H1 (cell line): ENCODE measurements around the gene KDR. TPM values are rescaled to one million over a fixed set of nuclear protein-coding genes. Genes with fewer than 3 reads are reported as not detected.

Source experiments
- CTCF ChIA-PET: fragments of 300-600 bp; sonication (Branson Sonifier 250); formaldehyde crosslinking; loops from one replicate; lab custom pipeline; 2021; ENCODE audit not compliant: partially characterized antibody; lab: Charles Lee
- POLR2A ChIA-PET: fragments of 300-600 bp; sonication (Branson Sonifier 250); formaldehyde crosslinking; loops from one replicate; lab custom pipeline; 2021; ENCODE audit warnings: inconsistent platforms; ENCODE audit not compliant: partially characterized antibody; lab: Charles Lee
- DNase-seq, 2 experiments: peaks; one replicate each; pipeline versions ENCODE4 v3.0.0 to v3.0.0-alpha.2; 2010 to 2022; ENCODE audit warnings: low spot score in 2 of 2, low read depth in 1 of 2, mixed read lengths in 1 of 2
- FAIRE-seq: peaks from 2 replicates; lab custom pipeline; 2011; peaks lifted over from hg19 to GRCh38; lab: Jason Lieb, UNC
- H2AFZ ChIP-seq: 2 replicates; pipeline ENCODE4 v1.8.1; 2012; ENCODE audit warnings: low read length, inconsistent platforms
- H2AK5ac ChIP-seq: 2 replicates; pipeline ENCODE4 v1.6.1; 2013; ENCODE audit warnings: low read depth, low read length
- H2BK120ac ChIP-seq: replicated peaks from 2 replicates; pipeline ENCODE3; 2013; ENCODE audit warnings: low read depth, low read length, inconsistent platforms
- H2BK12ac ChIP-seq: 2 replicates; pipeline ENCODE4 v1.6.1; 2013; ENCODE audit warnings: low read depth, low read length
- H2BK15ac ChIP-seq: 2 replicates; pipeline ENCODE4 v1.6.1; 2013; ENCODE audit warnings: low read length
- H2BK20ac ChIP-seq: 2 replicates; pipeline ENCODE4 v1.6.1; 2013; ENCODE audit warnings: low read length
- H2BK5ac ChIP-seq: 2 replicates; pipeline ENCODE4 v1.6.1; 2013; ENCODE audit warnings: low read depth, low read length
- H3K14ac ChIP-seq: 2 replicates; pipeline ENCODE4 v1.6.1; 2013; ENCODE audit warnings: inconsistent platforms; ENCODE audit not compliant: insufficient read length
- H3K18ac ChIP-seq: 2 replicates; pipeline ENCODE4 v1.6.1; 2013; ENCODE audit warnings: low read length; ENCODE audit errors: extremely low read depth
- H3K23ac ChIP-seq: 2 replicates; pipeline ENCODE4 v1.6.1; 2013; ENCODE audit warnings: inconsistent platforms; ENCODE audit not compliant: insufficient read length
- H3K23me2 ChIP-seq: 2 replicates; pipeline ENCODE4 v1.6.1; 2013; ENCODE audit warnings: low read depth, low read length
- H3K27ac ChIP-seq: 2 replicates; pipeline ENCODE4 v1.6.1; 2011; ENCODE audit warnings: low read depth, low read length, inconsistent platforms
- H3K27me3 ChIP-seq, 4 experiments: replicated peaks in 1 of 4; 1 replicate in 1 of 4; 2 replicates in 3 of 4; pipeline versions ENCODE4 v1.6.1 to v1.8.1; 2011 to 2013; ENCODE audit warnings: low read length in 3 of 4, mild to moderate bottlenecking in 3 of 4, inconsistent platforms in 2 of 4, mixed read lengths in 2 of 4, moderate library complexity in 1 of 4; ENCODE audit not compliant: control insufficient read depth in 3 of 4, insufficient read depth in 3 of 4; ENCODE audit errors: extremely low read depth in 1 of 4
- H3K36me3 ChIP-seq, 4 experiments: 2 replicates each; pipeline versions ENCODE4 v1.6.1 to v1.8.1; 2011 to 2013; ENCODE audit warnings: mild to moderate bottlenecking in 4 of 4, low read length in 3 of 4, moderate library complexity in 2 of 4, control low read depth in 1 of 4, inconsistent platforms in 1 of 4; ENCODE audit not compliant: insufficient read depth in 4 of 4, control insufficient read depth in 2 of 4
- H3K4ac ChIP-seq: replicated peaks from 2 replicates; pipeline ENCODE3; 2013; ENCODE audit warnings: low read length, low read depth, mixed read lengths, inconsistent platforms; ENCODE audit not compliant: insufficient read length
- H3K4me1 ChIP-seq, 4 experiments: replicated peaks in 1 of 4; 1 replicate in 1 of 4; 2 replicates in 3 of 4; pipeline versions ENCODE4 v1.6.1 to v1.8.1; 2011 to 2013; ENCODE audit warnings: low read length in 3 of 4, inconsistent platforms in 2 of 4, mixed read lengths in 1 of 4; ENCODE audit not compliant: insufficient read depth in 4 of 4, control insufficient read depth in 3 of 4
- H3K4me2 ChIP-seq, 2 experiments: 2 replicates each; pipeline versions ENCODE4 v1.6.1 to v1.8.1; 2011 to 2013; ENCODE audit warnings: low read depth in 2 of 2, low read length in 2 of 2, control low read depth in 1 of 2, inconsistent platforms in 1 of 2, mild to moderate bottlenecking in 1 of 2; ENCODE audit not compliant: insufficient read depth in 1 of 2
- H3K4me3 ChIP-seq, 4 experiments: fragments of 200-600, 300-600 bp in 1 of 4; sonication (generic), shearing (Covaris generic), sonication (Bioruptor Twin) in 1 of 4; 2 replicates each; pipeline versions ENCODE4 v1.5.1 to v1.8.1; 2011 to 2016; ENCODE audit warnings: low read length in 4 of 4, low read depth in 3 of 4, control low read depth in 2 of 4, inconsistent platforms in 2 of 4, mild to moderate bottlenecking in 2 of 4, mixed read lengths in 1 of 4, moderate library complexity in 1 of 4; ENCODE audit not compliant: insufficient read depth in 2 of 4; ENCODE audit errors: extremely low read depth in 1 of 4
- H3K56ac ChIP-seq: replicated peaks from 2 replicates; pipeline ENCODE3; 2013; ENCODE audit warnings: low read depth, mild to moderate bottlenecking, mixed read lengths, low read length, inconsistent platforms; ENCODE audit not compliant: insufficient read length
- H3K79me1 ChIP-seq: 2 replicates; pipeline ENCODE4 v1.6.1; 2013; ENCODE audit warnings: low read depth, low read length, control low read depth
- H3K79me2 ChIP-seq, 2 experiments: 2 replicates each; pipeline versions ENCODE4 v1.6.1 to v1.8.1; 2012 to 2013; ENCODE audit warnings: low read length in 2 of 2, mild to moderate bottlenecking in 2 of 2, inconsistent platforms in 1 of 2; ENCODE audit not compliant: insufficient read depth in 2 of 2, control insufficient read depth in 1 of 2
- H3K9ac ChIP-seq, 4 experiments: replicated peaks in 1 of 4; 1 replicate in 1 of 4; 2 replicates in 3 of 4; pipeline versions ENCODE4 v1.6.1 to v1.8.1; 2011 to 2013; ENCODE audit warnings: low read depth in 3 of 4, low read length in 3 of 4, control low read depth in 2 of 4, mild to moderate bottlenecking in 2 of 4, moderate library complexity in 2 of 4, inconsistent platforms in 1 of 4; ENCODE audit errors: extremely low read depth in 1 of 4
- H3K9me3 ChIP-seq, 2 experiments: 2 replicates each; pipeline versions ENCODE4 v1.6.1 to v1.8.1; 2012 to 2013; ENCODE audit warnings: mild to moderate bottlenecking in 2 of 2, moderate library complexity in 2 of 2, control low read depth in 1 of 2, inconsistent platforms in 1 of 2, low read depth in 1 of 2, low read length in 1 of 2, mixed read lengths in 1 of 2; ENCODE audit not compliant: insufficient read depth in 2 of 2
- H4K20me1 ChIP-seq, 2 experiments: replicated peaks in 1 of 2; 2 replicates each; pipeline versions ENCODE3 to v1.8.1; 2011 to 2013; ENCODE audit warnings: inconsistent platforms in 2 of 2, low read length in 2 of 2, mild to moderate bottlenecking in 1 of 2; ENCODE audit not compliant: insufficient read depth in 2 of 2, control insufficient read depth in 1 of 2
- H4K5ac ChIP-seq: 2 replicates; pipeline ENCODE4 v1.6.1; 2013; ENCODE audit warnings: low read length, low read depth, mixed read lengths, inconsistent platforms; ENCODE audit not compliant: insufficient read length
- H4K8ac ChIP-seq: 2 replicates; pipeline ENCODE4 v1.8.0; 2013; ENCODE audit warnings: mild to moderate bottlenecking, moderate library complexity, low read length, inconsistent platforms; ENCODE audit not compliant: insufficient read depth; ENCODE audit errors: extremely low read depth
- H4K91ac ChIP-seq: replicated peaks from 2 replicates; pipeline ENCODE3; 2013; ENCODE audit warnings: low read length, mixed read lengths, inconsistent platforms; ENCODE audit not compliant: insufficient read length
- ATF2 ChIP-seq: IDR thresholded peaks from 2 replicates; pipeline ENCODE4 v1.6.1; 2012; ENCODE audit warnings: low read length, inconsistent platforms
- CBX5 ChIP-seq: fragments of 300-800, 300-1000 bp; sonication (generic); IDR thresholded peaks from 2 replicates; pipeline ENCODE4 v1.7.1; 2016; ENCODE audit warnings: antibody characterized with exemption, low read length, low read depth
- GTF2F1 ChIP-seq: IDR thresholded peaks from 2 replicates; pipeline ENCODE4 v1.6.1; 2012; ENCODE audit warnings: low read depth, low read length, improper control_type of control experiment, borderline replicate concordance
- KDM5A ChIP-seq: fragments of 200-600 bp; IDR thresholded peaks from 2 replicates; pipeline ENCODE4 v1.7.1; 2012; ENCODE audit warnings: mild to moderate bottlenecking, low read length, inconsistent platforms, mixed read lengths
- NANOG ChIP-seq: IDR thresholded peaks from 2 replicates; pipeline ENCODE4 v1.6.1; 2011; ENCODE audit warnings: low read length, low read depth, mild to moderate bottlenecking, inconsistent platforms; ENCODE audit not compliant: insufficient read depth, poor library complexity, severe bottlenecking
- RAD21 ChIP-seq, 2 experiments: IDR thresholded peaks in 1 of 2; conservative IDR thresholded peaks in 1 of 2; 2 replicates each; pipeline ENCODE4 v1.6.1; 2011; ENCODE audit warnings: low read depth in 2 of 2, low read length in 2 of 2, improper control_type of control experiment in 1 of 2, inconsistent platforms in 1 of 2, mild to moderate bottlenecking in 1 of 2, moderate library complexity in 1 of 2
- SIX5 ChIP-seq: IDR thresholded peaks from 2 replicates; pipeline ENCODE4 v1.6.1; 2011; ENCODE audit warnings: mild to moderate bottlenecking, low read depth, low read length
- TAF7 ChIP-seq: optimal IDR thresholded peaks from 2 replicates; pipeline ENCODE3; 2011; ENCODE audit warnings: low read depth, mild to moderate bottlenecking, inconsistent platforms, low read length, moderate library complexity, borderline replicate concordance
- TBP ChIP-seq: IDR thresholded peaks from 2 replicates; pipeline ENCODE4 v1.6.1; 2011; ENCODE audit warnings: low read depth, low read length, improper control_type of control experiment
- TCF12 ChIP-seq: IDR thresholded peaks from 2 replicates; pipeline ENCODE4 v1.6.1; 2011; ENCODE audit warnings: low read depth, mild to moderate bottlenecking, low read length
- YY1 ChIP-seq: IDR thresholded peaks from 2 replicates; pipeline ENCODE4 v1.6.1; 2011; ENCODE audit warnings: low read depth, mild to moderate bottlenecking, low read length
- WGBS, 2 experiments: shearing (Covaris generic) in 1 of 2; methylation state at CpG; one replicate each; pipeline versions ENCODE4 v1.1.6 to v1.1.7; 2013 to 2015; ENCODE audit warnings: low lambda C conversion rate in 2 of 2, mixed read lengths in 2 of 2, inconsistent platforms in 1 of 2, low coverage in 1 of 2, missing lambda C conversion rate in 1 of 2; ENCODE audit not compliant: insufficient replicate concordance in 2 of 2, insufficient coverage in 1 of 2, insufficient read length in 1 of 2; ENCODE audit errors: extremely low coverage in 1 of 2, missing lambda C conversion rate in 1 of 2; 5-methylcytosine and 5-hydroxymethylcytosine counted together
- polyA plus RNA-seq, 7 experiments: library from polyadenylated mRNA; depleted of rRNA in 3 of 7; stranded (reverse) in 5 of 7; unstranded in 2 of 7; fragments of >200 nt in 5 of 7; fragments of 200-250 nt in 2 of 7; gene quantifications; 1 replicate in 5 of 7; 2 replicates in 1 of 7; 4 replicates in 1 of 7; pipeline versions ENCODE4 v1.2.1 to v1.2.3, GENCODE V29; 2011 to 2013; ENCODE audit warnings: missing spikeins in 2 of 7, mixed read lengths in 2 of 7
- total RNA-seq: library from RNA; stranded (reverse); fragmentation: NEBNext Ultra II Directional; extraction: Animal tissue kit (Norgen Biotek cat#: 25700); gene quantifications from 2 replicates; pipeline ENCODE4 v1.2.1, GENCODE V29; 2021

The KDR gene
- total and polyA plus RNA-seq, 2 of the 8 experiments (the other 6 are each of a cell fraction or from before 2014, with no cell fraction given): 69.3 to 106 TPM

GRCh38 chr4:55132775-55133174, 7.4 kb upstream of the KDR start:
- H2AK5ac ChIP-seq: no peak overlapping the region
- ChIA-PET POLR2A (interaction anchor here (0.6 to 1.7 kb wide), 5 partner anchors 7 to 1143 kb away, joined by 3 to 4 read pairs (median 3); partner anchors contain the start of gene KDR), CTCF (interaction anchor here (0.7 to 1.5 kb wide), 2 partner anchors 38 to 181 kb away, joined by 3 read pairs; no protein-coding TSS in a partner anchor)
- H3K23me2 ChIP-seq: no peaks in the 10 kb centered on the region
- H3K9ac ChIP-seq: no peak overlapping the region
- peak overlapping the region; percentile 76 for H4K5ac ChIP-seq
- peak overlapping the region; percentile 68; the same call in 1 of the 2 replicates for H2BK5ac ChIP-seq
- peaks cover 0 to 16% (median 1%) of the 10 kb centered on the region in 4 experiments; a peak in 4 of 7 replicates for H3K4me1 ChIP-seq
- DNase-seq: peak in 1 of 2 experiments; percentile 65
- no peak overlapping the region for H4K91ac ChIP-seq
- no peak overlapping the region for H2BK12ac ChIP-seq
- H3K23ac ChIP-seq: no peak overlapping the region
- no peak overlapping the region for H2BK15ac ChIP-seq
- H2AFZ ChIP-seq: no peak overlapping the region
- no peaks in the 10 kb centered on the region for H3K79me2 ChIP-seq
- H3K4me2 ChIP-seq: peak overlapping the region; percentile 33 to 45; a peak in 2 of 4 replicates
- peak overlapping the region in 1 of 4 experiments; percentile 34; a peak in 2 of 8 replicates for H3K4me3 ChIP-seq
- 6% methylated on average over 1 of the region's 1 CpG; no CpG with 5 or more reads in 1 of the 2 experiments for WGBS, 2 experiments
- no peak overlapping the region for H4K8ac ChIP-seq
- H3K4ac ChIP-seq: no peak overlapping the region
- no peak overlapping the region for H3K56ac ChIP-seq
- H4K20me1 ChIP-seq: no peaks in the 10 kb centered on the region
- H3K18ac ChIP-seq: no peak overlapping the region
- FAIRE-seq: peak; percentile 95
- no peak overlapping the region for H2BK20ac ChIP-seq
- no peak overlapping the region; the same call in 1 of the 2 replicates for H3K27ac ChIP-seq
- no peak overlapping the region for H2BK120ac ChIP-seq
- no peaks in the 10 kb centered on the region for H3K79me1 ChIP-seq
- H3K36me3 ChIP-seq: no peaks in the 10 kb centered on the region
- H3K14ac ChIP-seq: no peak overlapping the region
- H3K27me3 ChIP-seq: no peaks in the 10 kb centered on the region
- no peaks in the 10 kb centered on the region for H3K9me3 ChIP-seq
- TF ChIP-seq YY1 (peak; percentile 94), NANOG (no peak), ATF2 (no peak), TCF12 (0 out of 2 replicates have a peak, but pooled peaks have one; percentile 44), CBX5 (no peak), RAD21 (IDR thresholded peaks at IDR 0.05 in 1 of 2, conservative IDR thresholded peaks at IDR 0.05 in 1 of 2; ENCODE audit: low read depth in 2 of 2, low read length in 2 of 2) (no peak), SIX5 (no peak; the same call in 1 of the 2 replicates), GTF2F1 (no peak), KDM5A (no peak), TAF7 (no peak), TBP (0 out of 2 replicates have a peak, but pooled peaks have one; percentile 4)
